Natural killer cell (primary cell): Measurements from ENCODE around the gene ZNF701. TPM values are rescaled to one million over a fixed set of nuclear protein-coding genes. Genes with fewer than 3 reads are reported as not detected.

Experiments used
- ATAC-seq, 3 donors: fragments of 150-1000 bp in 2 of 3; fragments of 200-7000 bp in 1 of 3; cut with Tn5 transposase; 1 replicate in 1 of 3; 2 replicates in 2 of 3; pipeline ENCODE4 v1.10.0; 2021; ENCODE audit warnings: mild to moderate bottlenecking in 2 of 3, moderate library complexity in 2 of 3
- DNase-seq, 2 donors: peaks; one replicate each; pipeline versions ENCODE4 v3.0.0 to v3.0.0-alpha.2; 2013 to 2021; ENCODE audit warnings: mixed read lengths in 1 of 2
- H3K27ac ChIP-seq: one replicate; pipeline ENCODE4 v1.5.1; 2013; ENCODE audit warnings: mild to moderate bottlenecking, low read length
- H3K27me3 ChIP-seq: one replicate; pipeline ENCODE4 v1.6.1; 2013; ENCODE audit warnings: low read length; ENCODE audit not compliant: control insufficient read depth, insufficient read depth
- H3K36me3 ChIP-seq: one replicate; pipeline ENCODE4 v1.6.1; 2013; ENCODE audit warnings: low read length; ENCODE audit not compliant: control insufficient read depth, insufficient read depth
- H3K4me1 ChIP-seq: one replicate; pipeline ENCODE4 v1.6.1; 2013; ENCODE audit warnings: low read length; ENCODE audit not compliant: control insufficient read depth, insufficient read depth
- H3K4me3 ChIP-seq: one replicate; pipeline ENCODE4 v1.5.1; 2013; ENCODE audit warnings: low read length
- H3K9me3 ChIP-seq: one replicate; pipeline ENCODE4 v1.6.1; 2013; ENCODE audit warnings: low read length; ENCODE audit not compliant: control insufficient read depth, insufficient read depth
- H3K27ac Mint-ChIP-seq, 2 donors: one replicate each; pipeline ENCODE4 v1.8.0; 2022; ENCODE audit warnings: mild to moderate bottlenecking in 2 of 2, mixed read lengths in 2 of 2, moderate library complexity in 1 of 2
- H3K27me3 Mint-ChIP-seq, 2 donors: one replicate each; pipeline ENCODE4 v1.8.0; 2022; ENCODE audit warnings: low read depth in 2 of 2, mixed read lengths in 2 of 2
- H3K36me3 Mint-ChIP-seq: one replicate; pipeline ENCODE4 v1.8.0; 2022; ENCODE audit warnings: mixed read lengths
- H3K4me1 Mint-ChIP-seq, 2 donors: one replicate each; pipeline ENCODE4 v1.8.0; 2022; ENCODE audit warnings: mixed read lengths in 2 of 2
- H3K4me3 Mint-ChIP-seq: one replicate; pipeline ENCODE4 v1.8.0; 2022; ENCODE audit warnings: mild to moderate bottlenecking, moderate library complexity, mixed read lengths
- H3K9me3 Mint-ChIP-seq, 2 donors: one replicate each; pipeline ENCODE4 v1.8.0; 2022; ENCODE audit warnings: mixed read lengths in 2 of 2
- CTCF ChIP-seq: fragments of 200-600 bp; IDR thresholded peaks from one replicate; pipeline ENCODE4 v1.8.0; 2022; ENCODE audit warnings: antibody characterized with exemption
- WGBS: methylation state at CpG from one replicate; pipeline ENCODE4 v1.1.7; 2013; ENCODE audit warnings: missing lambda C conversion rate; ENCODE audit not compliant: insufficient coverage; 5-methylcytosine and 5-hydroxymethylcytosine counted together
- intact Hi-C: fragments of 100-400 bp; cut with micrococcal nuclease; formaldehyde crosslinking; loops from one replicate; pipeline ENCODE4 v1.14.2; 2022
- total RNA-seq, 4 donors: library from RNA; stranded (reverse); fragments of 120-200 nt in 1 of 4; gene quantifications; one replicate each; pipeline versions ENCODE4 v1.2.3 to v1.2.4, GENCODE V29; 2013 to 2022

The ZNF701 gene
- total RNA-seq, 3 donors from 2014 or later (not counting 1 experiment from before 2014, with no cell fraction given), result 27.4 to 41.2 (median 28.4) TPM

GRCh38 chr19:52527134-52527955, 42.7 kb upstream of the ZNF701 start, which contains the start of gene ZNF808:
Gene ZNF808 (plus strand): TSS chr19:52527668. CDS start chr19:52543285, 15,617 bp downstream.
- Histone ChIP-seq H3K4me1 (peaks cover 22% of the 10 kb centered on the region), H3K27me3 (no peaks in the 10 kb centered on the region), H3K4me3 (peak within 1 kb of the TSS; percentile 84), H3K36me3 (peaks cover under 1% of the 10 kb centered on the region), H3K27ac (peak within 1 kb of the TSS; percentile 88), H3K9me3 (peaks cover 2% of the 10 kb centered on the region)
- Mint-ChIP-seq H3K27me3 (no peaks in the 10 kb centered on the region), H3K4me1 (peaks cover 21 to 22% of the 10 kb centered on the region in 2 donors), H3K36me3 (no peaks in the 10 kb centered on the region), H3K4me3 (peak within 1 kb of the TSS; percentile 99), H3K9me3 (peaks cover 0 to 1% of the 10 kb centered on the region in 2 donors), H3K27ac (peak within 1 kb of the TSS; percentile 95 to 99)
- whole genome bisulfite sequencing, result under 1% methylated on average over 48 of the region's 54 CpGs
- peak; percentile 88 to 96 for DNase-seq
- TF ChIP-seq CTCF, result peak; percentile 52
- ATAC-seq, result peak; percentile 93 to 99 (median 94)
- intact Hi-C loops, result loop anchor here (1.0 to 5.0 kb wide), 2 partner anchors 43 to 75 kb away; partner anchors contain the start of gene ZNF701

DNA sequence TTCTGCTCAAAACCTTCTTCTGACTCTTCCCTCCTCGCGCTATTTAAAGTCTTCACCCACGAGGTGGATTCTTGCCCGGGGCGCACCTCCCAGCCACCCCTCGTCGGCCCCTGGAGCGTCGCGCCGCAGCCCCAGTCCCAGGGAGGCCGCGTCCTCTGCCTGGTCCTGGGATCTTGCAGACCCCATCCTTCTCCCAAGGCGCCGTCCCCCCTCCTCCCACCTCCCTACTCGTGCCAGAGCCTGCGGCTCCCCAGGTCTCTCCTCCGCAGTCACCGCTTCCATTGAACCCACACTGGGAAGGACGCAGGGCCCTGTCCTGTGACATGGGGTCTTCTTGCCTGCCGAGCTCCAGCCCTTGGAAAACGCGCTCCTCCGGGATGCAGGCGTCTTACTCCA, 42.1 kb upstream of the ZNF701 start:
- Histone ChIP-seq H3K36me3 (peaks cover 5% of the 10 kb centered on the region), H3K4me3 (peak overlapping the region; percentile 82), H3K27ac (peak overlapping the region; percentile 88), H3K4me1 (peaks cover 22% of the 10 kb centered on the region), H3K27me3 (no peaks in the 10 kb centered on the region), H3K9me3 (no peaks in the 10 kb centered on the region)
- H3K9me3 Mint-ChIP-seq, result no peaks in the 10 kb centered on the region
- 3% methylated on average over 25 of the region's 25 CpGs for WGBS
- intact Hi-C loops, result loop anchor here (1.0 to 5.0 kb wide), 2 partner anchors 42 to 74 kb away; partner anchors contain the start of gene ZNF701
- peak overlapping the region; percentile 99 for H3K4me3 Mint-ChIP-seq
- DNase-seq, result no peak
- peaks cover 22% of the 10 kb centered on the region in 2 donors for H3K4me1 Mint-ChIP-seq
- H3K27ac Mint-ChIP-seq, result peak overlapping the region; percentile 95 to 99
- no peak for TF ChIP-seq CTCF
- peaks cover 4% of the 10 kb centered on the region for H3K36me3 Mint-ChIP-seq
- no peaks in the 10 kb centered on the region for H3K27me3 Mint-ChIP-seq
- ATAC-seq, result peak in 2 of 3 donors; percentile 1 to 4

DNA sequence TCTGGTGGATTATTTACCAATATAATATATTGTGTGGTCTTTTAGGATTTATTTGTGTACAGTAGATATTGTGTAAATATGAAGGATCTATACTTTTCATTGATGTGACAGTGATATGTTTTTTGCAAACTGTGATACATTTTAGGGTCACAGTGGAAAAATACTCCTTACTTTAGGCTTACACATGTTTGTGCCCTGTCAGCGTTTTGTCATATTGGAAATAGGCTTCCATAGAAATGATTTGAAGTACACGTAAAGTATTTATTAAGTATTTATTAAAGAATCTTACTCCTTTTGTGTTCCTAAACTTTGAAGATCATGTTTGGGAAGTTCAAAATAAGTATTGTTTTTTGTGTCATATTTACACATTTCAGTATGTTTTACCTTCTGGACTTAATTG, 37.6 kb upstream of the ZNF701 start:
- DNase-seq, result no peak
- H3K27me3 Mint-ChIP-seq, result no peaks in the 10 kb centered on the region
- H3K9me3 ChIP-seq, result no peaks in the 10 kb centered on the region
- ATAC-seq, result no peak
- peaks cover 14% of the 10 kb centered on the region for H3K36me3 ChIP-seq
- intact Hi-C loops, result loop anchor here (10.0 kb wide), 1 partner anchor 162 kb away; no protein-coding TSS in a partner anchor
- peaks cover 7% of the 10 kb centered on the region for H3K36me3 Mint-ChIP-seq
- H3K4me3 ChIP-seq, result no peak overlapping the region
- H3K4me1 ChIP-seq, result peaks cover 37% of the 10 kb centered on the region
- no peak overlapping the region for H3K27ac ChIP-seq
- H3K4me3 Mint-ChIP-seq, result peak overlapping the region; percentile 13
- no peak for TF ChIP-seq CTCF
- peaks cover 36 to 41% of the 10 kb centered on the region in 2 donors for H3K4me1 Mint-ChIP-seq
- H3K9me3 Mint-ChIP-seq, result no peaks in the 10 kb centered on the region
- no peaks in the 10 kb centered on the region for H3K27me3 ChIP-seq
- peak overlapping the region in 1 of 2 donors; percentile 5 for H3K27ac Mint-ChIP-seq
- WGBS, result no CpG with 5 or more reads among the region's 2 CpGs
